COR-L47 (cell line): ENCODE data around the gene SPRED2.

ENCODE experiments used
- DNase-seq: peaks from one replicate; lab custom pipeline; 2025; lab: John Stamatoyannopoulos, UW

Gene SPRED2

DNA sequence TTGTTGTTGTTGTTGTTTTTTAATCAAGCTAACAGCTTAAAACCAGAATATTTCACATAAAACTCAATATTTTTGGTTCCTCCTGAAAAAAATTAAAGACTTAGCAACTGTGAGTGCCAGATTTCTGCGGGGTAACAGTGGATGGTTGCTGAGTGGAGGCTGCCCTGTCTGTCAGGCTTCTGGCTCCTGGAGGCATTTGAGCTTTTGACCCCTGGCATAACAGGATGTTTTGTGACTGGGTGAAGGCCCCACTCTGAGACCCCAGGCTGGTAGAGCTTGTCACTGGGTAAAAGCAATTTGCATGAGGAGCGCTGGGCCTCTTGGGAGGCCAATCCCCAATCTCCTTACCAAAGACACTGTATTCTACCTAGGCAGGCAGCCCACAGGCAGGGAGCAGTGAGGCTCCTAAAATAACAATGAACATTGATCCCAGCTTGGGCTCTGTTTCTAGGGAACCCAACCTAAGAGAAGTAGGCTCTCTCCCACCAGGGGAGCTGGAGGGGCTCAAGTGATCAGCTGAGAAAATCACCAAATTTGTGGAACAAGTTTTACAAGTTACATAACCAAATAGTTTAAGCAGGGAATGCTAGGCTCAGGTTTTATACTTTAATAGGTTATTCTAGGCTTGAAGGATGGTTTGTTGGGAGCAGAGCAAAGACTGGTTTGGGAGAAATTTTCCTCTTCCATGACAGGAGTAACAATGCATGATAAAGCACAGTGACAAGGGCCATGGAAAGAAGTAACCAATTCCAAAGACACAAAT is 5.9 kb upstream of the SPRED2 start:
- no peak for DNase-seq

DNA sequence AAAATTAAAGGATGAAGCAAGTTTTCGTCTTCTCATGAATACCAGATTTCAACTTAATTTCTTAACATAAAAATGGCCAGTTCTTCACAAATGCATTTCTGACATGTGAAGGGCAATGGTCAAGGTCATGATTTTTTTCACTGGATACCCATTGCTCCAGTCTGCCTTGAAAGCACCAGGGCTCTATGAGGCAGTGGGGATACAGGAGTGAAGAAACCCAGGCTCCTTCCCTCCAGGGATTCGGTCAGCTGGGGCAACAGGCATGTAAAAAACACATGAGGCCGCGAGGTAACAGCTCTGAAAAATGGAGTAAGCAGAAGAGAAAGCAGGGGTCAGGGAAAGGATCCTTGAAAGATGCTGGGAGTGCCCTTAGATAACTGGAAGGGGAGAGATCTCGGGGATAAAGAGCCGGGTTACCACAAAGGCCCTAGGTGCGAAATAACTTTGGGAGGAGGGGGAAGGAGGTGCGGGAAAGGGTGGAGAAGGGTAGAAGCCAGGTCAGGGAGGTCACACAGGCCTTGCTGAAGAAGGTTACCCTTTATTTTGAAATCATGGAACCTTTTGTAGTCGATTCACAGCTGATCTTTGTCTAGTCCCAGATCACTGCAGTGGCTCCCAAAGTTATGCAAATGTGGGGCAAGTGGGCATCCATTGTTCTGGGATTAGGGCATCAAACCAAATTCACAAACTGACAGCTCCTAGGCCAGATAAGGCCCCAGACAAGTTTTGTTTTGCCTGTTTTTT is 5.2 kb upstream of the SPRED2 start:
- DNase-seq, result no peak

DNA sequence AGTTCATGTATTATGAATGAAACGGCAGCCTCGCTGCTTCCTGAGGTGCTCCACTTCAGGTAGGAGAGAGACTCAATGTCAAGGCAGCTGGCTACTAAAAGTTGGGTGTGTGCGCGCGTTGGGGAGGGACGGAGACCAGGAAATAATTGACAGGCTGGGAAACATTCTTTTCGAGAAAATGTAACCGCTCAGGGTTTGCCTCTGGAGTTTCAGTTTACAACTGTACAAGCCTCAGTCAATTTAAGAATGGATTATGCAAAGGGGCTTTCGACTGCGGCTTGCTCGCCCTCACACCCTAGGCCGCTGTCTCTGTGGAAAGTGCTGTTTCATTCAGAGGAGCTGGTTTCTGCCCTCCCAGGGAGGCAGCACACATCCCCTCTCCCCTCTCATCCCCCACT is 4.4 kb upstream of the SPRED2 start:
- no peak for DNase-seq

DNA sequence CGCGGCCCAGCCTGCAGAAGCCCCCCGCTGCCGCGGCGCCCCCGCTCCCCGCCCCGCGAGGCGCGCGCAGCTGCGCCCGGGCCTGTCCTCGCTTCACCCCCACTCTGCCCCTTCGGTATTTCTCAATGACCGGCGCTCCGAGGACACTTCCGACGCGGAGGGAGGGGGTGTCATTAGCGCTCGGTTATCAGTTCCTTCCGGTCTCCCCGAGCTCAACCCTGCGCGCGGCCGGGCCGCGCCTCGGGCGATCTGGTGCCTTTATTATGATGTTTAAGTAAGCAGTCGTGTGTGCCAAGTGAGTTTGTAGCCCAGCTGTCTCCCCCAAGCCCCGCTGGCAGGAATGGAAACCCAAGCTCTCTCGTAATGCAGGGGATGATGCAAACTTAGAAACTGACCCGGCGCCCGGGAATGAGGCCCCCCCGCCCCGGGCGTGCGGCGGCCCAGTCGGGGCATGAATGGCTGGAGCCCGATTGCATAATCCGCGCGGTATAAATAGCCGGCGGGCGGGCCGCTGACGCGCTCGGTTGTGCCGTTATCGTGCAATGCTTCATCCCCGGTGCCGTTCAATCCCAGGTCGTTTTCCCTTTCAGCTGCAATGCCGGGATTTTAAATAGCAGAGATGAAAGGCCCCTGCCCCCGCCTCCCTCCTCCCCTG is 3.9 kb upstream of the SPRED2 start:
- DNase-seq, result peak; percentile 76

DNA sequence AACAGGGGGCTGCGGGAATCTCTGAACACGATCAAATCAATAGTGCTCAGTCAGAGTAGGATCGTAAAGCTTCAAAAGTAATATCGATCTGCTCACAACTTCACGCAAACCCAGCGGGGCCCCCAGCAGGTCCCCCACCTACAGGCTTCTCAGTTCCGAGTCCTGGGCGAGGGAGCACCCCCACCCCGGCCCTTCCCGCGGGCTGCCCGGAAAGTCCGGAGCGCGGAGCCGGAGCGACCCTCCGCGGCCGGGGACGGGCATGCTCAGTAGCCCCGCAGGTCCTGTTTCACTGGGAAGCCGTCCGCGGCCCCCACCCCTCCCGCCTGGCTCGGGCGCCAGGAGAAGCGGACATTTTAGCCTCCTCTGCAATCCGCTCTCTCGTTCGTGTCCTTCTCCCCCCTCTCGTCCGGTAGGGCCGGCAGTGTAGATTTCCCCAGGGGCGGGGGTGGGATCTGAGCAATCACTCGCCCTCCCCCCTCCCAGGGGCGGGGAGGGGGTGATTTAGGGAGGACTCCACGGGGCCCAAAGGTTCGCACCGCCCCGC is 3.3 kb upstream of the SPRED2 start:
- peak; percentile 77 for DNase-seq

DNA sequence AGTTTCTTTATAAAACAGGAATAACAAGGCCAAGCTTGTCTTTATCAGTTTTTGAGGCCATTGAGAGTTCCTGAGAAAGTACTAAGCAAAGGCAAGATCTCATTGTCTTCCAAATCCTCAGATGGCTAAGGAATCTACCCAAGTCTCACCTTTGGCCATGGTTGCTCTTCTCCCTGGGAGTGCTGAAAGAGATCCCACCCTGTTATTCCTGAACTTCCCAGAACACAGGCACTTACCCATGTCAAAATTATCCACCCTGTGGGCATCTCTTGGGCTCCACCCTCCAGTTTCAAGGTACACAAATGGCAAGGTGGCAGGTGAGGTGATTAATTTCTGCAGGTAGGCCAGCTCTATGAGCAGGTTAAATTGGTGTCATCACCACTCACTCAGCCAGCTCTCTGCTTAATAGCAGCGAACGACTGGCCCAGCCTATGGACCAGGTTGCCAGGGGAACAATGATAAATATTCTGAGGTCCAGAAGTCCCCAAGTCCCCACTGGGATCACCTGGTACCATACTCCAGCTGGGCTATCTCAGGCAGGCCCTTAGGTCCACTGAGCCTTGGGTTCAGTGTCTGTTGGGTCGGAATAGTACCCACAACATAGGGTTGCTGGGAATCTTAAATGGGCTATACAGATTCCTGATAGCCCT is 2.3 kb upstream of the SPRED2 start:
- DNase-seq, result no peak

DNA sequence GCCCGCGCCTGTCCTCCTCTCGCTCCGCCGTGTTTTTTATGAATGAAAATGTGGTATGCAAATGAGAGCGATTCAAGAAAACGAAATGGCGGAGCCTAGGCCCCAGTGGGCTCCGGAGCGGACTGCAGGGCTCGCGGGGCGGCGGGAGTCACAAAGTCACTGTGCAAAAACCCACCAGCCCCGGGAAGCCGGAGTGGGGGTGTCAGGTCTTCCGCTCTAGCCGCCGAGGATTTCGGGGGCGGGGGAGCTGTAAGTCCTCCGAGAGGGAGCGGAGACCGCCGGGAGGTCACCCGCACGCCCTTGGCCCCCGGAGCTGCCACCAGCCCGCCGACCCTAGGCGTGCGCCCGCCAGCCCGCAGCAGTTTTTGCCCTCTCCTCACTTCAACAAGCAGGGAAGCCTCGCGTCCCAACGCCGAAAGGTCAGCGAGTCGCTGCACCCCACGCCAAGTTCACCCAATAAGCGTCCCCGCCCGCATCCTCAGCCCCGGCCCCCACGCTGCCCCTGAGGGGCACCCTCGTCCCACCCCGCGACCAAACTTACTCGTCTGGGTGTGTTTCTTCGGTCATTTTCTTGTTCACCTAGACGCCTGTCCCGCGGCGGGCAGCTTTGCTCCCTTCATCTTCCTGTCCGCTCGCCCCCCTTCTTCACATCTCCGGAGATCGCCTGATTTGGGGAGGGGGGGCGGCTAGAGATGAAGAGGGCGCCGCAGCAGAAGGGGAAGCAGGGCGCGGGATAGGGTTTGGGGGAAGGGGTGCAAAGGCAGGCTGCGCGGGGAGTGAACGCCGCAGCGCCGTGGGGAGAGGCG is 775 bp downstream of the SPRED2 start:
- DNase-seq, result peak; percentile 51

DNA sequence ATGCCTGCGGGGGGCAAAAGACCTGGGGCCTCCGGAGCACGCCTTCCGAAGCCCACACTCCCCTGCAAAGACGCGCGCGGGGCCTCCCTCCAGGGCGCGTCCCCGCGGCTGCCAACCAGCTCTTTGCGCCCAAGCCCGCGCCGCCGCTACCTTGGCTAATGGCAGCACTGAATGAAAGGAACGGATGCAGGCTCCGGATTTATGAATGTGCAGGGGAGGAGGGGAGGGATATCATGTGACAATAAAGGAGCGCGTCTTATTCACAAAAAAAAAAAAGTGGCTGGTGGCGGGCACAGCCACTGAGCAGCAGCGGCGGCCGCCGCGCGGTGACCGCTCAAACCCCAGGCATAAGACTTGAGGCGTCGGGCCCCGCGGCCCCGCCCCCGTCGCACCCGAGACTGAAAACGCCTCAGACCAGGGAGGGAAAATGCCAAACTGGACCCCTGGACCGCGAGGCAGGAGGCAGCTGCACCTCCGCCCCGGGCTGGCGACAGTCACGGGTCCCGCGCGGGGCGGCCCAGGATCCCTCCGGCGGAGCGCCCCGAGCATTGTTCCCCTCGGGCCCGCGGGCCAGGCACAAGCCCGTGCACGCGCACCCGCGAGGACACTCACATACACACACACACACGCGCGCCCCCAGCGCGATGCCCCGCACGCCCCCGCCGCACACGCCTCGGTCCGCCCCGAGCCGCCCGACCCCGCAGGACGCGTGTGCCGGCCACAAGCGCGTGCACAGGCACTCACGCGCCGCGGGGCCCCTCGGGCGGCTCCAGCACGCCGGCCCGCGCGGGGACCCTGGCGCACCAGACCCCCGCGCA is 1.6 kb downstream of the SPRED2 start:
- DNase-seq, result peak; percentile 65

DNA sequence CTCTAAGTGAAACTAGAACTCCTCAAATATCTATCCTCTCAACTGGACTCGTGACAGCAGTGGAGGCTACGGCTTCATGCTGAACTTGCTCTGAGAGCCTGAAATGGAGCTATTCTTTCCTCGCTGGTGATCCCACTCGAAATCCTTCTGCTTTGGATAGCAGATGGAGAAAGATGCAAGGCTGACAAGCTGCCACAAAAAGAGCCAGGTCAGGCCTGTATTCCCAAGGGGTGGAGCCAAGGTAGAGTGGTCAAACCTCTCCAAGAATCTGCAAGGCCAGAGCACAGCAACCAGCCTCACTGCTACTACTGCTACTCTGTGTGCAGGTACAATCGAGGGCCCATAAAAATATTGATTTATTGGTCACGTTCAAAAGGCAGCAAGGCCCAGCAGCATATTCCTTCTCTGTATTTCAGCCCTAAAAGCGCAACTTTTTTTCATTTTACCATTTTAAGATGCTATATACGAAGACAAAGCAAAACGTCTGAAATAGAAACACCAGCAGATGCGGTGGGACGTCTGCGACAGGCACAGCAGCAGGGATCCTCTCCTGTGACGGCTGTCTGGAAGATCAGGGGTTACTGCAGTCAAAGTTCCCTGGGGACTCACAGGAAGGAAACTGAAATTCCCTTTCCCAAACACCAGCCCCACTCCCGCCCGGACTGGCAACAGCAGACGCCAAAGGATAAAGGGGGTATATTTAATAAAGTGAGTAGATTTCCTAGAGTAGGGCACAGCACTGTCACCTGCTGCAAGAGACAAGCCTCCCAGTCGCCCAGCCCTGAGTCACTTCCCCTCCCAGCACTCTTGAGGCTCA is 2.4 kb downstream of the SPRED2 start:
- no peak for DNase-seq

DNA sequence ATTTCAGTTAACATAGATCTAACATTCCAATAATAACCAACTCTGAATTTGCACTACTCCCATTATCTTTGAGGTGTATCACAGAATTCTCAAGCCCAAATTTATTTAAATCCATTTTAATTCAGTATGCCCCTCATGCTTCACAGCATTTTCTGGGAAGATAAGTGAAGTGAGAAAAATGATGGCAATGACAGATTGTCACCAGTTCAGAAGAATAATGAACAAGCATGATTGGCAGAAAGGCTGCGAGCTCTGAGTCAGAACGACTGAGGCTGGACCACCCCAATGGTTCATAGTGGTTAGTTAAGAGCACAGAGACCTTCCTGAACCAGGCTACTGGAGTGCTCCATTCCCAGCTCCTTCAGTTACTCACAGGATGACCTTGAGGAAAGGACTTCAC is 4.9 kb downstream of the SPRED2 start:
- no peak for DNase-seq

DNA sequence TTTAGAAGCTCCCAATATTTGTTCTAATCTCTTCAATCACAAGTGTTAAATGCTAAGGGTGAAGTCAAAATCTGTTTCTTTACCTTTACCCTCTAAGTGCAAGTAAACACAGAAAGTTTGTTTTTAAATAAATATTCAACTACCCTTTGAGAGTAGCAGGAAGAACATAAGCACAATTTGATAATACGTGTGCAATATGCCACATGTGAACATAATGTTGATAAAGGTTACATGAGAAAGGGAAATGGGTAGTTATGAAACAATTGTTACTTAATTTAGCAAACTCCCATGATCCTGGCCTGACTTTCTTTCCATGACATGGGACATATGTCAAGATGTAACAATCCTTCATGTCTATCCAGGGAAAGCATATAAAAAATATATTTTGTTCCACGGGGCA is 7.1 kb downstream of the SPRED2 start:
- no peak for DNase-seq

DNA sequence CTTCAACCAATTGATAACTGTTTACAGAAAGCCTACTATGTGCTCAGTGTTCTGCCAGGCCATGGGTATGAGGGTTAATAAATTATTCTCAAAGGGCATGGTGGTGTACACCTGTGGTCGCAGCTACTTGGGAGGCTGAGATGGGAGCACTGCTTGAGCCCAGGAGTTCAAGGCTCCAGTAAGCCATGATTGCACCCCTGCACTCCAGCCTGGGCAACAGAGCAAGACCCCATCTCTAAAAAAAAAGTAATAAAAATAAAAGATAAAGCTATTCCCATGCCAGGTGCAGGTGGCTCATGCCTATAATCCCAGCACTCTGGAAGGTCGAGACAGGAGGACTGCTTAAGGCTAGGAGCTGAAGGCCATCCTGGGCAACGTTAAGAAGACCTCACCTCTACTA is 8.0 kb downstream of the SPRED2 start:
- no peak for DNase-seq

DNA sequence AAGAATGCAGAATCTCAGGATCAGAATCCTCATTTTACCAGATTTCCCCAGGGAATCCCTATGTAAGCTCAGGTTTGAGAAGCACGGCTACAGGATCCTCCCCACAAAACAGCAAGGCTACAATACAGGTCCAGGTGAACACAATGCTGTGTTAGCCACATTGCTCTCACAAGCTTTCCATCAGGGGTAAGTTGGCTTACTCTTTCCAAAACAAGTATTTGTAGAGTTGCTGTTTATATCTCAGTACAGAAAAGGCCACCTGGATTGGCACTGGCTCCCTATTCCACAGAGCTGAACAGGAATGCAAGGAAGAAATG is 11.0 kb downstream of the SPRED2 start:
- DNase-seq, result no peak

DNA sequence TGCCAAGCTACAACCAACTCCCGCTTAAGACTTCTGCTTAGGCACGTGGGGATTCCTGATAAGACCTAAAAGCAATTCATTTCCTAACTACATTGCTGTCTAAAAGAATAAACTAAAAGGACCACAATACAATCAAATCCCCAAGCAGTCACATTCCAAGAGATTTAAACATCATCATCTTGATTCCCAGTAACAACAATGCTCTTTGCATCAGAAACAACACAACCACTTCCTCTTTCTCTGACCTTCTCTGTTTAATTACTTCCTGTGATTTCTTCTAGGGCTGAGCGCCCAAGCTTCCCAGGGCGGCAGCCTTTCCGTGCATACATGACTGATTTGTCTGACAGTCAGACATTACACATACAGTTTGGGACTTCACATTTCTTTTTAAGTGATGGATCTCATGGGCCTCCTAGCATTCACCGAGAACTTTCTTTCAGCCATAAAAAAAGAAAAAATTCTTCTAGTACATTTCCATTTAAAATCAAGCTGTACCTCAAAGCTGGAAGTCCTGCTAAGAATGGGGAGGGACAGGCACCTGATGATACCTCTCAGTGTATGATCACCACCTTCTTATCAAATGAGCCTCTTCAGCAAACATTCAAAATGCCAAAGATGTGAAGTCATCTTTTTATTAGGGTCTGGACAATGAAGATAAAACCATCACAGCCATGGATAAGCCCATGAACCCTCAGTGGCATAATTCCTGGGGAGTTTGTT is 11.5 kb downstream of the SPRED2 start:
- DNase-seq, result no peak

DNA sequence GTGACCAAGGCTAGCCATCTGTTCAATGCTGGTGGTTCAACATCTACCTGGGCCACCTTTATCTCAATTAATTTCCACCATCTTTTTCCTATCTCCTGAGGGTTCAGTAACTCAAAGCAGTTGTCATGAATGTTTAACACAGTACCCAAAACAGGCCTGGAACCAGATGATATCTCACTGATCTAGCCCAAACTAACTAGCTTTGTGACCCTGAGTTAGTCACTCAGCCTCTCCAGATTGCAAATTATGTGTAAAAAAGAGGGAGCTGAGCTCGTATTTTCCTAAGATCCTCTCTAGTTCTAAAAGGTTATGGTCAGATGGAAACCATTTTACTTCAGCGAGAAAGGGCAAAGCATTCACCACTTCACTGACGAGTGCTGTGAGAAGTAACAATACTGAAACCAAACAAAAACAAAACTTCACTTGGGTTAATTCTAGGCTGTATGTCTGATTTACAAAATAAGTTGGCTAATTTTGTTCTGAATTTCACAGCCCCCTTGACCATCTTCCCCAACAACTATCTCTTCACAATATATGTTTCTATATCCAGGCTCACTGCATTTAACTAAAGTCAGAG is 14.8 kb downstream of the SPRED2 start:
- DNase-seq, result no peak

DNA sequence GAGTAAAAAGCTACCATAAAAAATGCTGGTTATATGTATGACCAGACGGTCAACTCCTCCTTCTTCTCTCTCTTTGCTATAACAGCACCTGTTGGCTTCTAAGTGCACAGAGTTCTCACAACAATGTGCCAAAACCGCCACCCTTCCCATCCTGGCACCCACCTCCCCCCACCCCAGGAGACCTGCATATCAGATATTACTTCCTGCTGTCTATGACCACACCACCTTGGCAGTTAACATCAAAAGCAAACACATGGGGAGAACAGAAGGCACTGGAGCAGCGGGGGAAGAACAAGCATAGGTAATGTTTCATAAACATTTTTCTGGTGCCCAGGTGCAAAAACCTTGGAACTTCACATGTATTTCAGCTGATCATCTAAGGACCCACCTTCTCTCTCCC is 15.5 kb downstream of the SPRED2 start:
- DNase-seq, result peak; percentile 78

DNA sequence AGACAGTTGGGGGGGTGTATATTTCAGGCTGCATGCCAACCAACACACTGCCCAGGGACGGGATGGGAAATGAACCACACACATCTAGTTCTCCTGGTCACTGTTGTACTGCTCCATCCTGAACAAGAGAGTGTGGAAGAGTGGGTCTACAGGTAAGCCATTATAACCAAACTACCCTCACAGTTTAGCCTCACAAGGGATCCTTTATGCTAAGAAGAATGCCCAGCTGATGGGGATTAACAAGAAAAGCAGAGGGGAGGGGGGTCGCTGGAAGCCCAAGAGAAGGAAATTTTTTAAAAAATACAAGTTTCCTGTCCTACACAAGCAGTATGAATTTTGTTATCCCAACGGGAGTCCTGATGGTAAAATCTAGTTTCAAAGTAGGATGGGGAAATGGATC is 16.1 kb downstream of the SPRED2 start:
- no peak for DNase-seq

DNA sequence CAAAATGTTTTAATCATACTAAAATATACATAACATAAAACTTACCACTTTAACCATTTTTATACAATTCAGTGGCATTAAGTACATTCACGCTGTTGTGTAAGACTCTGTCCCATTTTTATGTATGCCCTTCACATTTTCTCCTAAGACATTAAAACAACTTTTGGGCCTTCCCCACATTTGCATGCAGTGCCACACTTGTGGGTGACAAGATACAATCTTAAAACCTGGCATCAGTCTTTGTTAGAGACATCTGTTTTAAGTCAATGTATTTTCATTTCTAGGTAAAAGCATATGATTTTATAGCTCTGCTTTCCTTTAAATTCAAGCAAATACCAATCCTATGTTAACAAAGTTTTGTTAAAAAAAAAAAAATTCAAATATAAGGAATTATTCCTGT is 17.3 kb downstream of the SPRED2 start:
- no peak for DNase-seq

DNA sequence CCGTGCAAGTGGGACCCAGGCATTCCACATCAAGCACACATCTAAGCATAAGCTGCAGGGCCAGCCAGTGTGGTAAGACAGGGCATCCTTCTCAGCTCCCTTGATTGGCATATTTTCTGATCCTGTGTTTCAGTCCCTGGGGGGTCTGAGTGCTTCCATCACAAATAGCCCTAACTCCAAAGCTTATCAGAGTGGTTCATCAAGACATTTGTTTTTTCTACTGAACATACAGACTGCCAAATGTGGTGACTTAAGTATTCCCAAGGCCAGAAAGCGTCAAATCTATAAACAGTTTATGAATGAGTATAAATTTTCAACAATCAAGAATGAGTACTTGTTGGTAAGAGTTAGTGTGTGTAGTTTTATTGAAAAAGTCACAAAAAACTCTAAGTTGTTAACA is 18.8 kb downstream of the SPRED2 start:
- DNase-seq, result no peak
